Ovary (tissue), 9 donors: ENCODE data around the gene LDLRAD4. TPM values are rescaled to one million over a fixed set of nuclear protein-coding genes. Genes with fewer than 3 reads are reported as not detected.

Experiments
- DNase-seq, 5 donors: peaks; one replicate each; pipeline ENCODE4 v3.0.0-alpha.2; 2019 to 2020
- H3K27ac ChIP-seq, 2 donors: fragments of 200-600 bp; one replicate each; pipeline versions ENCODE4 v1.5.1 to v1.8.0; 2019 to 2022
- H3K27me3 ChIP-seq: fragments of 200-600 bp; one replicate; pipeline ENCODE4 v1.8.0; 2022
- H3K36me3 ChIP-seq: fragments of 200-600 bp; sonication (generic); one replicate; pipeline ENCODE4 v1.5.1; 2019
- H3K4me1 ChIP-seq: one replicate; pipeline ENCODE4 v1.8.1; 2013; ENCODE audit warnings: mild to moderate bottlenecking, moderate library complexity; ENCODE audit not compliant: insufficient read depth
- H3K4me3 ChIP-seq: fragments of 200-600 bp; sonication (generic); one replicate; pipeline ENCODE4 v1.5.1; 2017
- H3K9me3 ChIP-seq, 2 donors: fragments of 200-600 bp in 1 of 2; sonication (generic) in 1 of 2; one replicate each; pipeline versions ENCODE4 v1.5.1 to v1.8.1; 2013 to 2019; ENCODE audit warnings: mild to moderate bottlenecking in 1 of 2, moderate library complexity in 1 of 2
- EP300 ChIP-seq: sonication (generic); formaldehyde crosslinking; IDR thresholded peaks from one replicate; pipeline ENCODE4 v1.6.1; 2017; ENCODE audit warnings: antibody characterized with exemption
- POLR2A ChIP-seq: fragments of 450-650 bp; IDR thresholded peaks from one replicate; pipeline ENCODE4 v1.6.1; 2017; ENCODE audit warnings: antibody characterized with exemption, mild to moderate bottlenecking, moderate library complexity
- WGBS, 3 donors: extraction: QIAGEN DNeasy Blood & Tissue Kit in 1 of 3; methylation state at CpG; one replicate each; pipeline versions ENCODE4 v1.1.5 to v1.1.7; 2013 to 2017; 5-methylcytosine and 5-hydroxymethylcytosine counted together
- intact Hi-C, 4 donors: fragments of 100-400 bp; cut with DNase I; formaldehyde crosslinking; loops; one replicate each; pipeline versions ENCODE4 v1.11.0 to v1.15.1; 2022 to 2023
- polyA plus RNA-seq, 2 donors: library from polyadenylated mRNA; stranded (reverse); fragments of 200-250 nt in 1 of 2; fragments of 350-450 nt in 1 of 2; fragmentation: Illumina TruSeq in 1 of 2; extraction: RNeasy Lipid Tissue Mini Kit (QIAGEN cat#74804) in 1 of 2; gene quantifications; one replicate each; pipeline ENCODE4 v1.2.3, GENCODE V29; 2013 to 2014
- total RNA-seq, 7 donors: library from RNA; depleted of rRNA in 2 of 7; stranded (reverse); fragments of >200 nt in 2 of 7; fragmentation: NEBNext Ultra II Directional in 3 of 7; extraction: Animal tissue kit (Norgen Biotek cat#: 25700) in 3 of 7; gene quantifications; one replicate each; pipeline versions ENCODE4 v1.1.0 to v1.2.4, GENCODE V29; 2016 to 2023
- TF ChIP-seq, protein P1 (sequence below), 3 donors: fragments of 450-650 bp in 2 of 3; fragments of 200-600 bp in 1 of 3; IDR thresholded peaks; one replicate each; pipeline versions ENCODE4 v1.5.1 to v1.8.0; 2016 to 2022; ENCODE audit warnings: antibody characterized with exemption in 3 of 3, mild to moderate bottlenecking in 1 of 3
- donor health status: DM: no; HTN: no; CAD: no; lungs with moderate emphysema.
- donor health status: DM: no; HTN: no; CAD: no.
- donor health status: Bipolar disorder and iron deficiency.
- donor health status: DM: yes; HTN: yes; CAD: no.
- donor health status: DM: no; HTN: no; CAD: no.
- donor health status: DM: yes; HTN: yes; CAD: no.

LDLRAD4 gene
- total and polyA plus RNA-seq, 9 donors = 2.3 to 31.6 (median 8.3) TPM

DNA sequence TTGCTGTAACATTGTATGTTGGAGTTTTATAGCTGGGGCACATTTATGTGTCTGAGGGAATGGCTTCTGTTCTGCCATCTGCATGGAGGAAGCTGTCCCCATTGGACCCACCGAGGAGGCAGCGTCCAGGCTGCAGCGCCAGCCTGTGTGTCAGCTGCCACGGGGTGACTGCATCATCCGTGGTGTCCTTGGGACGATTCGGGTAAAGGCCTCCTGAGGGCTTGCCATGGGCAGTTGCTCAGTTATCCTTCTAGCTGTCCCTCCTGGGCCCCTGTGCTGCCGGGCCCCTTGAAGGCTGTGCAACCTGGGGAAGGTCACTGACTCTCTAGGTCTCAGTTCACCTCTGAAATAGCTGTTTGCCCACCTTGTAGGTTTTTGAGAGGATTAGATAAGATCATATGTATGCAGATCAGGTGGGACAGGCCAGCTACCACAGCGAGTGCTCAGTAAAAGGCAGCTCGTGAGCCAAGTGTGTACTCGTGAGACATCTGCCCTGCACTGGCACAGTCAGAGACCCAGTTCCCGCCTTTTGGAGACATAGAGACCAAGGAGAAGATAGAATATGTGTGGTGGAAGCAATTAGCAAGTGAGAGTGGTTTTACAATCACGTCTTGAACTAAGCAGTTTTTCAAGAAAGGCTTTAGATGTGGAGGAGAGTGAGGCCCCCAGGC is 10.6 kb downstream of the LDLRAD4 start:
- Histone ChIP-seq H3K4me3 (no peak overlapping the region), H3K27me3 (no peaks in the 10 kb centered on the region), H3K36me3 (no peaks in the 10 kb centered on the region), H3K9me3 (no peaks in the 10 kb centered on the region), H3K4me1 (no peaks in the 10 kb centered on the region), H3K27ac (no peak overlapping the region)
- DNase-seq = no peak
- WGBS, 3 donors = 85 to 92% (median 91%) methylated on average over 13 of the region's 13 CpGs
- TF ChIP-seq, protein P1, sequence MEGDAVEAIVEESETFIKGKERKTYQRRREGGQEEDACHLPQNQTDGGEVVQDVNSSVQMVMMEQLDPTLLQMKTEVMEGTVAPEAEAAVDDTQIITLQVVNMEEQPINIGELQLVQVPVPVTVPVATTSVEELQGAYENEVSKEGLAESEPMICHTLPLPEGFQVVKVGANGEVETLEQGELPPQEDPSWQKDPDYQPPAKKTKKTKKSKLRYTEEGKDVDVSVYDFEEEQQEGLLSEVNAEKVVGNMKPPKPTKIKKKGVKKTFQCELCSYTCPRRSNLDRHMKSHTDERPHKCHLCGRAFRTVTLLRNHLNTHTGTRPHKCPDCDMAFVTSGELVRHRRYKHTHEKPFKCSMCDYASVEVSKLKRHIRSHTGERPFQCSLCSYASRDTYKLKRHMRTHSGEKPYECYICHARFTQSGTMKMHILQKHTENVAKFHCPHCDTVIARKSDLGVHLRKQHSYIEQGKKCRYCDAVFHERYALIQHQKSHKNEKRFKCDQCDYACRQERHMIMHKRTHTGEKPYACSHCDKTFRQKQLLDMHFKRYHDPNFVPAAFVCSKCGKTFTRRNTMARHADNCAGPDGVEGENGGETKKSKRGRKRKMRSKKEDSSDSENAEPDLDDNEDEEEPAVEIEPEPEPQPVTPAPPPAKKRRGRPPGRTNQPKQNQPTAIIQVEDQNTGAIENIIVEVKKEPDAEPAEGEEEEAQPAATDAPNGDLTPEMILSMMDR (IDR thresholded peaks at IDR 0.05) = no peak
- TF ChIP-seq EP300 (no peak), POLR2A (no peak)
- intact Hi-C loops = no loop called here

DNA sequence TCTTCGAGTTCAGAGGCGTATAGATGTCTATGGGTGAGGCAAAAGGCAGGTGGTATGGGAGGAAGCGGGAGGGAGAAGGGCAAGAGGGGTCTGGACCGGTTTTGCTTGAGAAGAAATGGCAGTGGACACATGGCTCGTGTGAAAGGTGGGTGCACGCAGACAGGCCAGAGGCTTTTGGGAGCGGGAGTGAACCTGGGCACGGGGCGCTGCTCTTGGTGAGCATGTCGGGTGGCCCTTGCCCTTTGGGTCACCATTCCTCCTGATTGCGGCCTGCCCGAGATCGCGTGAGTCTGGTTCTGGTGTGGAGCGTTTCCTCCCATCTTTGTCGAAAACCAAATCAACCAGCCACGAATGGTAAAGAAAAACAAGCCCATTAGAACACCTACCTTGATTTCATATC is 12.6 kb downstream of the LDLRAD4 start:
- intact Hi-C loops = no loop called here
- Histone ChIP-seq H3K27ac (no peak overlapping the region), H3K4me1 (no peaks in the 10 kb centered on the region), H3K27me3 (no peaks in the 10 kb centered on the region), H3K4me3 (no peak overlapping the region), H3K9me3 (no peaks in the 10 kb centered on the region), H3K36me3 (no peaks in the 10 kb centered on the region)
- no peak for TF ChIP-seq EP300
- TF ChIP-seq POLR2A = no peak
- TF ChIP-seq, protein P1 (IDR thresholded peaks at IDR 0.05) = no peak
- WGBS, 3 donors = 89 to 95% (median 94%) methylated on average over 17 of the region's 17 CpGs
- no peak for DNase-seq

DNA sequence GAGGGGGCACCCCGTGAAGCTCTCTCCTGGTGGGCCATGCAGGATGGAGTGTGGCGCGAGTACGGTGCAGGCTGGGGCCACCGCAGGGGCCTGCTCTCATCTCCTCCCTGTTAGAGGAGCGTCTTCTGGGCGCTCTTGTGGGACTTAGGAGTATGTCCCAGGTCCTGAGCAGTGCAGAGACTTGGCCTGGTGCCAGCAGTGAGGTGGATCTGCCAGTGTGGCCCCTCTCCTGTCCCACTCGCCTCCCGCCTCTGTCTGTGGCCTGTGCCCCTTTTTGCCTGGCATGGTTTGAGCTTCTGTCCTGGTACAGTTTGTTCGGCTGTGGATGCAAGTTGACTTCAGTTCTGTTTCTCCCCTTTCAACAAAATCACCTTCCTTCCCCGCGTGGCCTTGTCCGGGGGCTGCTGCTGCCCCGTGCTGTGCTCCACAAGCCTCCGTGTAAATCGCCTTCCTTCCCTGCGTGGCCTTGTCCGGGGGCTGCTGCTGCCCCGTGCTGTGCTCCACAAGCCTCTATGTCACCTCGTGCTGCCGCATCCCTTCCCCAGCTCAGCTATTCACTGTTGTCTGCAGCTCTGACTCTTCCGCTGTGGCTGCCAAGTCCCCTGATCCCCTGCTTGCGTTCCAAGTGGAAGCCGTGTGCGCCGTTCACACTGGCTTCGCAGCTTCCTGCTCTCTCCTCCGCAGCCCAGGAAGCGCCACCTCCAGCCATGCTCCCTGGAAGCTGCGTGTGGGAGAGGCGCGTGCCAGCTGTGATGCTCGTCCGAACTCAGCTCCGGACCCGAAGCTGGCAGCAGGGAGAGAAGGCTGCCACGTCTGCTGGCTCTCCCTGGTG is 13.7 kb downstream of the LDLRAD4 start:
- Histone ChIP-seq H3K27me3 (no peaks in the 10 kb centered on the region), H3K4me3 (no peak overlapping the region), H3K4me1 (no peaks in the 10 kb centered on the region), H3K36me3 (no peaks in the 10 kb centered on the region), H3K27ac (no peak overlapping the region), H3K9me3 (no peaks in the 10 kb centered on the region)
- DNase-seq = no peak
- 63 to 75% (median 70%) methylated on average over 36 to 37 of the region's 37 CpGs for WGBS, 3 donors
- intact Hi-C loops = no loop called here
- TF ChIP-seq, protein P1 (IDR thresholded peaks at IDR 0.05) = no peak

DNA sequence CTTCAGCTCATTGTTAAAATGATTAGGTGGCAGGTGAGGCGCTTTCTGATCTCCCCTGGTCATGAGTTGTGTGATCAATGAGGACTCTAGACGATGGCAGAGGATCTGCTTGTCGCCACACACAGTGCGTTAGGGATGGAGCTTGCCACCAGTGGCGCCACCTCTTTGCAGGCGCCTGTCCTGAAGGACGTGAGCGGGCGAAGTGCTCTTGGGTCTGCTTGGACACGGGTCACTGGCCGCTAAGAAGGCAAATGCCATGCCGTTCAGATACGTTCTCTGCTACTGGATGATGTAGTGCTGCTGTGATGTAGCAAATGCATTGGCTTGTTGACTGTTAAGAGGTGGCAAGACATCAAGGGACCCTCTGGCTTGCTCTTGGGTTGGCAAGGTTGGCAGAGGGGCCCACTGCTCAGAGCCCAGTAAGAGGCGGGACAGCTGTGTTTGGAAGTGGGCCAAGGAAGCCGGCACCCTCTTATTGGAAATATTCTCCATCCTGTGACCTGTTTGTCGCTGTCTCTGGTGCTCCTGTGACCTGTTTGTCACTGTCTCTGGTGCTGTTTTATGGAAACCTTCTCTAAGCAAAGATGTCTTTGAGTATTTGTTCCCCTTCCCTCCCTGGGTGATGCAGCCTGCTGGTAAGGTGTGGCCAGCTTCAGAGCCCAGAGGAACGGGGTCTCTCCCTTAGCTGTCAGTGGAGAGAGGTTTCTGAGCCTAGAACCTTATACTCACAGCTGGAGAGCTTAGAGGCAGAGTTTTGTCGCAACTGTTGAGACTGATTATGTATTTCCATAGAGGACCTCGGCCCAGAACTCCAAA is 14.6 kb downstream of the LDLRAD4 start:
- H3K4me1 ChIP-seq = no peaks in the 10 kb centered on the region
- no peaks in the 10 kb centered on the region for H3K27me3 ChIP-seq
- intact Hi-C loops = no loop called here
- TF ChIP-seq EP300 = no peak
- TF ChIP-seq, protein P1 (IDR thresholded peaks at IDR 0.05) = no peak
- no peak for TF ChIP-seq POLR2A
- H3K9me3 ChIP-seq = no peaks in the 10 kb centered on the region
- no peak overlapping the region for H3K27ac ChIP-seq
- DNase-seq = no peak
- H3K36me3 ChIP-seq = no peaks in the 10 kb centered on the region
- no peak overlapping the region for H3K4me3 ChIP-seq
- WGBS, 3 donors = 90 to 92% (median 91%) methylated on average over 19 of the region's 19 CpGs
